NCI-H446 treated with DMSO at 0.1 percent for 48 hours (cell line): Measurements from ENCODE around the gene HES1.

Experiments used
- DNase-seq: peaks from one replicate; lab custom pipeline; 2025; lab: John Stamatoyannopoulos, UW

The HES1 gene

GRCh38 chr3:194167480-194168282 lies 31.7 kb downstream of the HES1 start:
- DNase-seq, result no peak

GRCh38 chr3:194168994-194169393 lies 33.0 kb downstream of the HES1 start:
- no peak for DNase-seq

GRCh38 chr3:194169595-194169994 lies 33.6 kb downstream of the HES1 start:
- DNase-seq, result no peak

GRCh38 chr3:194170793-194171192 lies 34.8 kb downstream of the HES1 start:
- no peak for DNase-seq

- no peak for DNase-seq
Measured at GRCh38 chr3:194174406-194174805, 38.5 kb downstream of the HES1 start.

- no peak for DNase-seq
Measured at GRCh38 chr3:194174980-194175379, 39.0 kb downstream of the HES1 start.

- DNase-seq, result no peak
Measured at GRCh38 chr3:194176274-194176991, 40.5 kb downstream of the HES1 start.

- DNase-seq, result no peak
Measured at GRCh38 chr3:194177141-194177540, 41.2 kb downstream of the HES1 start.

GRCh38 chr3:194178128-194178527 lies 42.2 kb downstream of the HES1 start:
- no peak for DNase-seq

GRCh38 chr3:194178669-194179068 lies 42.7 kb downstream of the HES1 start:
- no peak for DNase-seq

- DNase-seq, result no peak
Measured at GRCh38 chr3:194180570-194180969, 44.6 kb downstream of the HES1 start.

- DNase-seq, result no peak
Measured at GRCh38 chr3:194181612-194182529, 45.9 kb downstream of the HES1 start.

GRCh38 chr3:194183271-194183670 lies 47.3 kb downstream of the HES1 start:
- DNase-seq, result no peak

- no peak for DNase-seq
Measured at GRCh38 chr3:194184265-194184751, 48.4 kb downstream of the HES1 start.

GRCh38 chr3:194184801-194185200 lies 48.9 kb downstream of the HES1 start:
- no peak for DNase-seq

- no peak for DNase-seq
Measured at GRCh38 chr3:194185221-194185620, 49.3 kb downstream of the HES1 start.

GRCh38 chr3:194187233-194187944 lies 51.4 kb downstream of the HES1 start:
- no peak for DNase-seq
